ENCODE data around the gene PPP2R3A.
"Not testable (repeated sequence)": the region's sequence is repeated elsewhere in the genome, so short reads cannot be mapped to it uniquely, and the experiment has no call there.

The PPP2R3A gene

DNA sequence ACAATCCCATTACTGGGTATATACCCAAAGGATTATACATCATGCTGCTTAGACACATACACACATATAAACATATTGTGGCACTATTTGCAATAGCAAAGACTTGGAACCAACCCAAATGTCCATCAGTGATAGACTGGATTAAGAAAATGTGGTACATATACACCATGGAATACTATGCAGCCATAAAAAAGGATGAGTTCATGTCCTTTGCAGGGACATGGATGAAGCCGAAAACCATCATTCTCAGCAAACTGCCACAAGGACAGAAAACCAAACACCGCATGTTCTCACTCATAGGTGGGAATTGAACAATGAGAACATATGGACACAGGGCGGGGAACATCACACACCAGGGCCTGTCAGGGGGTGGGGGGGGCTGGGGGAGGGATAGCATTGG lies 166.1 kb downstream of the PPP2R3A start:
- H3K27me3 ChIP-seq (ENCODE audit: control insufficient read depth in 3 of 3, insufficient read depth in 3 of 3, low read depth in 1 of 3, low read length in 3 of 3); H4K91ac ChIP-seq (ENCODE audit: low read depth, low read length, poor library complexity); H3K79me1 ChIP-seq (ENCODE audit: low read depth, low read length); H3K4me2 ChIP-seq (ENCODE audit: insufficient read depth, low read length, poor library complexity, severe bottlenecking); H3K14ac ChIP-seq (ENCODE audit: low read length); H3K9ac ChIP-seq (ENCODE audit: low read depth, low read length, poor library complexity); H3K23ac ChIP-seq (ENCODE audit: low read depth, low read length, poor library complexity); H2AFZ ChIP-seq (ENCODE audit: low read length); H2BK120ac ChIP-seq (ENCODE audit: low read depth, low read length); H3K4me3 ChIP-seq (ENCODE audit: low read length in 2 of 2); H2BK12ac ChIP-seq (ENCODE audit: low read length); H4K8ac ChIP-seq (ENCODE audit: low read depth, low read length); H3K36me3 ChIP-seq (replicated peaks in 1 of 2; ENCODE audit: control insufficient read depth in 2 of 2, insufficient read depth in 2 of 2, low read length in 2 of 2); H3K27ac ChIP-seq (replicated peaks; ENCODE audit: low read length); H2BK15ac ChIP-seq (ENCODE audit: low read length); H3K18ac ChIP-seq (ENCODE audit: low read length); H2BK5ac ChIP-seq (ENCODE audit: low read length); H3K4ac ChIP-seq (ENCODE audit: low read length); H3K9me3 ChIP-seq (replicated peaks in 1 of 2; ENCODE audit: control insufficient read depth in 2 of 2, insufficient read depth in 1 of 2, low read depth in 1 of 2, low read length in 2 of 2); H3K4me1 ChIP-seq (ENCODE audit: control insufficient read depth in 2 of 2, insufficient read depth in 1 of 2, low read depth in 1 of 2, low read length in 2 of 2); H2AK5ac ChIP-seq (ENCODE audit: low read depth, low read length); DNase-seq (ENCODE audit: low spot score): not testable (repeated sequence)
- no CpG with 5 or more reads among the region's 3 CpGs for WGBS, 2 donors (ENCODE audit: extremely low coverage in 2 of 2, insufficient read length in 2 of 2, insufficient replicate concordance in 1 of 2)

DNA sequence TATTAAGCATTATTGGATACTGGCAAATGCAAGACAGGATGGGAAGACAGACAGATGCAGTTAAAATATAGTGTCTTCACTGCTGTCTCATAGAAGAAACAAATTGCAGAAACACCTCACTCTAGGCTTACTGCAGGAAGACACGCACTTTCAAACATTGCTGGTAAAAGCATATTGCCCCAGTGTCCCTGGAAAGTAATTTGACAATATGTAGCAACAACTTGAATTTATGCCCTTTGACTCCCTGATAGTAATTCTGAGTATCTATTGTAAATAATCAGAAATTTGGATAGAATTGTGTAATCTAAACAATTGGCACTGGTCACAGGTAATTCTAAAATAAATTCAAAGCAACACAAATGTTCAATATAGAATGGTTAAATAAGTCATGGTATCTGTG lies 168.6 kb downstream of the PPP2R3A start:
- H3K9ac ChIP-seq (ENCODE audit: low read depth, low read length, poor library complexity), result no peak overlapping the region
- DNase-seq (ENCODE audit: low spot score), result no peak
- no peak overlapping the region for H4K8ac ChIP-seq (ENCODE audit: low read depth, low read length)
- H3K79me1 ChIP-seq (ENCODE audit: low read depth, low read length), result no peaks in the 10 kb centered on the region
- H3K9me3 ChIP-seq (replicated peaks in 1 of 2; ENCODE audit: control insufficient read depth in 2 of 2, insufficient read depth in 1 of 2, low read depth in 1 of 2, low read length in 2 of 2), result no peaks in the 10 kb centered on the region
- no peak overlapping the region for H3K4me3 ChIP-seq (ENCODE audit: low read length in 2 of 2)
- no peak overlapping the region for H2BK120ac ChIP-seq (ENCODE audit: low read depth, low read length)
- no peak overlapping the region for H3K14ac ChIP-seq (ENCODE audit: low read length)
- H2BK15ac ChIP-seq (ENCODE audit: low read length), result no peak overlapping the region
- H3K27me3 ChIP-seq (ENCODE audit: control insufficient read depth in 3 of 3, insufficient read depth in 3 of 3, low read depth in 1 of 3, low read length in 3 of 3), result no peaks in the 10 kb centered on the region
- no peak overlapping the region for H2AFZ ChIP-seq (ENCODE audit: low read length)
- H3K4me2 ChIP-seq (ENCODE audit: insufficient read depth, low read length, poor library complexity, severe bottlenecking), result no peak overlapping the region
- no peak overlapping the region for H3K18ac ChIP-seq (ENCODE audit: low read length)
- no peaks in the 10 kb centered on the region for H3K4me1 ChIP-seq (ENCODE audit: control insufficient read depth in 2 of 2, insufficient read depth in 1 of 2, low read depth in 1 of 2, low read length in 2 of 2)
- no peak overlapping the region for H3K23ac ChIP-seq (ENCODE audit: low read depth, low read length, poor library complexity)
- no peak overlapping the region for H3K27ac ChIP-seq (replicated peaks; ENCODE audit: low read length)
- no peak overlapping the region for H2BK5ac ChIP-seq (ENCODE audit: low read length)
- no peak overlapping the region for H3K4ac ChIP-seq (ENCODE audit: low read length)
- peaks cover 0 to 4% of the 10 kb centered on the region in 2 donors for H3K36me3 ChIP-seq (replicated peaks in 1 of 2; ENCODE audit: control insufficient read depth in 2 of 2, insufficient read depth in 2 of 2, low read length in 2 of 2)
- WGBS, 2 donors (ENCODE audit: extremely low coverage in 2 of 2, insufficient read length in 2 of 2, insufficient replicate concordance in 1 of 2), result no CpG with 5 or more reads among the region's 1 CpG
- no peak overlapping the region for H2BK12ac ChIP-seq (ENCODE audit: low read length)
- H4K91ac ChIP-seq (ENCODE audit: low read depth, low read length, poor library complexity), result no peak overlapping the region
- no peak overlapping the region for H2AK5ac ChIP-seq (ENCODE audit: low read depth, low read length)

DNA sequence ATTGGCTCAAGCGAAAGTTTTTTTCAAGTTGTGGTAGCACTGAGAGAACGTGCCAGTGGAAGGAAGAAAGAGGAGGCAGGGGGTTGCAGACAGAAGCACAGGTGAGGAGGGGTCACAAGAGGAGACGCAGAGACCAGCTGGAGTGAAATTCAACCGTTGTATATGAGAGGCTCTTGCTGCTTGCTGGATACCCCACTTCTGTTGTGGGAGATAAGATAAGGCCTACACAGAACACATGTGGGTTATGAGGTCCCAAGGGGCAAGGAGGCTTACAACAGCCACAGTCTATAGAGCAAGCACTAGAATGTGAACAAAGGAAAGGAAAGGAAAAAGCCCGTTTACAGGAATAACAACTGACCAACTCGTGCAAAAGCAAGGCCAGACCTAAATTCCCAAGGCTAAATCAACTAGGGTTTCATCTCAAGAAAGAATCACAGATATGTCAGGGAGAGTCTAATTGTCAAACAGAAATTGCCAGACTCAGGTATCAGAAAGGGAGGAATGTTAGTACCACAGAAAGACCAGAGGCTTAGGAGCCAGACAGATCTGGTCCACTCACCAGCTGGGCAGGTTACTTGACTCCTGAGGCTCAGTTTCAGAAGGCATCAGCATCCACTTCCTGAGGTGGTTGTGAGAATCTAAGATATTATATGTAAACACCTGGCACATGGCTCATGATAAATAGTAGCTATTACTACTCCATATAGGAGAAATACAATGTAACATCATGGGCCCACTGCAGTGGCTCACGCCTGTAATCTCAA lies 169.7 kb downstream of the PPP2R3A start:
- WGBS, 2 donors (ENCODE audit: extremely low coverage in 2 of 2, insufficient read length in 2 of 2, insufficient replicate concordance in 1 of 2), result no CpG with 5 or more reads among the region's 7 CpGs
- Histone ChIP-seq H3K27me3 (ENCODE audit: control insufficient read depth in 3 of 3, insufficient read depth in 3 of 3, low read depth in 1 of 3, low read length in 3 of 3) (no peaks in the 10 kb centered on the region), H3K23ac (ENCODE audit: low read depth, low read length, poor library complexity) (no peak overlapping the region), H2BK15ac (ENCODE audit: low read length) (no peak overlapping the region), H3K4ac (ENCODE audit: low read length) (no peak overlapping the region), H2BK12ac (ENCODE audit: low read length) (no peak overlapping the region), H4K91ac (ENCODE audit: low read depth, low read length, poor library complexity) (no peak overlapping the region), H3K4me2 (ENCODE audit: insufficient read depth, low read length, poor library complexity, severe bottlenecking) (no peak overlapping the region), H2BK5ac (ENCODE audit: low read length) (no peak overlapping the region), H3K14ac (ENCODE audit: low read length) (no peak overlapping the region), H2AFZ (ENCODE audit: low read length) (no peak overlapping the region), H4K8ac (ENCODE audit: low read depth, low read length) (no peak overlapping the region), H3K79me1 (ENCODE audit: low read depth, low read length) (no peaks in the 10 kb centered on the region), H3K36me3 (replicated peaks in 1 of 2; ENCODE audit: control insufficient read depth in 2 of 2, insufficient read depth in 2 of 2, low read length in 2 of 2) (peaks cover 0 to 4% of the 10 kb centered on the region in 2 donors), H3K9me3 (replicated peaks in 1 of 2; ENCODE audit: control insufficient read depth in 2 of 2, insufficient read depth in 1 of 2, low read depth in 1 of 2, low read length in 2 of 2) (no peaks in the 10 kb centered on the region), H3K18ac (ENCODE audit: low read length) (no peak overlapping the region), H3K27ac (replicated peaks; ENCODE audit: low read length) (no peak overlapping the region), H3K9ac (ENCODE audit: low read depth, low read length, poor library complexity) (no peak overlapping the region), H3K4me3 (ENCODE audit: low read length in 2 of 2) (no peak overlapping the region), H2BK120ac (ENCODE audit: low read depth, low read length) (no peak overlapping the region), H2AK5ac (ENCODE audit: low read depth, low read length) (no peak overlapping the region), H3K4me1 (ENCODE audit: control insufficient read depth in 2 of 2, insufficient read depth in 1 of 2, low read depth in 1 of 2, low read length in 2 of 2) (no peaks in the 10 kb centered on the region)
- no peak for DNase-seq (ENCODE audit: low spot score)

DNA sequence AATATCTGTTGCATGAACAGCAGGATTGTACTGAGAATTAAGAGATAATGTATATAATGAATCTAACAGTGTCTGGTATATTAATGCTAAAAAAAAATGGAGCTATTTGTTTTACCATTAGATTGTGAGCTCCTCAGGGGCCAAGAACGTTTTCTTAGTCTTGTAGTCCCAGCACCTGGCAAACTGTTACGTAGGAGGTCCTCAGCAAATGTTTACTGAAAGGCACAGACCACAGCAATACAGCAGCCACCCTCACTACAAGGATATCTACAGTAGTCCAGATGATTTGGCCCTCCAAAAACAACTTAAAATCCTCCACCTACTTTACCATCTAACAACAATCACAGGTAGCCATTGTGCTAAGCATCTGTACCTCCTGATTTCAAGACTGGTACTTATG lies 170.9 kb downstream of the PPP2R3A start:
- no peak for DNase-seq (ENCODE audit: low spot score)
- no peak overlapping the region for H3K23ac ChIP-seq (ENCODE audit: low read depth, low read length, poor library complexity)
- H2BK120ac ChIP-seq (ENCODE audit: low read depth, low read length), result no peak overlapping the region
- H3K36me3 ChIP-seq (replicated peaks in 1 of 2; ENCODE audit: control insufficient read depth in 2 of 2, insufficient read depth in 2 of 2, low read length in 2 of 2), result peaks cover 0 to 4% of the 10 kb centered on the region in 2 donors
- no peak overlapping the region for H3K4me3 ChIP-seq (ENCODE audit: low read length in 2 of 2)
- no peaks in the 10 kb centered on the region for H3K4me1 ChIP-seq (ENCODE audit: control insufficient read depth in 2 of 2, insufficient read depth in 1 of 2, low read depth in 1 of 2, low read length in 2 of 2)
- no peak overlapping the region for H3K4ac ChIP-seq (ENCODE audit: low read length)
- H3K18ac ChIP-seq (ENCODE audit: low read length), result no peak overlapping the region
- H3K4me2 ChIP-seq (ENCODE audit: insufficient read depth, low read length, poor library complexity, severe bottlenecking), result no peak overlapping the region
- no peak overlapping the region for H2AFZ ChIP-seq (ENCODE audit: low read length)
- H3K14ac ChIP-seq (ENCODE audit: low read length), result no peak overlapping the region
- no peak overlapping the region for H3K9ac ChIP-seq (ENCODE audit: low read depth, low read length, poor library complexity)
- no peaks in the 10 kb centered on the region for H3K9me3 ChIP-seq (replicated peaks in 1 of 2; ENCODE audit: control insufficient read depth in 2 of 2, insufficient read depth in 1 of 2, low read depth in 1 of 2, low read length in 2 of 2)
- no peak overlapping the region for H2BK5ac ChIP-seq (ENCODE audit: low read length)
- no peak overlapping the region for H3K27ac ChIP-seq (replicated peaks; ENCODE audit: low read length)
- no peaks in the 10 kb centered on the region for H3K79me1 ChIP-seq (ENCODE audit: low read depth, low read length)
- no peaks in the 10 kb centered on the region for H3K27me3 ChIP-seq (ENCODE audit: control insufficient read depth in 3 of 3, insufficient read depth in 3 of 3, low read depth in 1 of 3, low read length in 3 of 3)
- no peak overlapping the region for H2BK15ac ChIP-seq (ENCODE audit: low read length)
- H4K8ac ChIP-seq (ENCODE audit: low read depth, low read length), result no peak overlapping the region
- WGBS, 2 donors (ENCODE audit: extremely low coverage in 2 of 2, insufficient read length in 2 of 2, insufficient replicate concordance in 1 of 2), result no CpG with 5 or more reads among the region's 2 CpGs
- H2BK12ac ChIP-seq (ENCODE audit: low read length), result no peak overlapping the region
- no peak overlapping the region for H2AK5ac ChIP-seq (ENCODE audit: low read depth, low read length)
- no peak overlapping the region for H4K91ac ChIP-seq (ENCODE audit: low read depth, low read length, poor library complexity)

All from neuronal stem cell (in vitro differentiated cells).